Measurements from ENCODE around the gene IFITM2.
A peak's percentile ranks its signal among the peaks of the same experiment; 100 is the strongest.

The IFITM2 gene

DNA sequence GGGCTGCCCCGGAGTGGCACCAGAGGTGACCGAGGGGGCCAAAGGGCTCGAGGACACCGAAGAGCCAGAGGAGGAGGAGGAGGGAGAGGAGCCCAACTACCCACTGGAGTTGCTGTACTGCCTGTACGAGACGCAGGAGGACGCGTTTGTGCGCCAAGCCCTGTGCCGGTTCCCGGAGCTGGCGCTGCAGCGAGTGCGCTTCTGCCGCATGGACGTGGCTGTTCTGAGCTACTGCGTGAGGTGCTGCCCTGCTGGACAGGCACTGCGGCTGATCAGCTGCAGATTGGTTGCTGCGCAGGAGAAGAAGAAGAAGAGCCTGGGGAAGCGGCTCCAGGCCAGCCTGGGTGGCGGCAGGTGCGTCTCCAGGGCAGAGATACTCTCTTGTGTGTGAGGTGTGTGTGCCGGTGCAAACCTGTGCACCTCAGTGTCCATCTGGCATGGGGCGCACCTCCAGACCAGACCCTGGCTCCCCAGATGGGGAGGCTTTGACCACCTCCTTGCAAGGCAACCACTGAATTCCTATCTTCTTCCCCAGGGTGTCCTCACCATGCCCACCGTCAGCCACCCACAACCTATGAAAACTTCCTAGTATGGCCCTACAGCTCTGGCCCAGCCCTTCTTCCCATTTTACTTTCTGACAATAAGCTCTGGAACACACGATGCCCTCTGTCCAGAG lies 26.0 kb upstream of the IFITM2 start:
- no peak for DNase-seq (ENCODE audit: low read depth)

DNA sequence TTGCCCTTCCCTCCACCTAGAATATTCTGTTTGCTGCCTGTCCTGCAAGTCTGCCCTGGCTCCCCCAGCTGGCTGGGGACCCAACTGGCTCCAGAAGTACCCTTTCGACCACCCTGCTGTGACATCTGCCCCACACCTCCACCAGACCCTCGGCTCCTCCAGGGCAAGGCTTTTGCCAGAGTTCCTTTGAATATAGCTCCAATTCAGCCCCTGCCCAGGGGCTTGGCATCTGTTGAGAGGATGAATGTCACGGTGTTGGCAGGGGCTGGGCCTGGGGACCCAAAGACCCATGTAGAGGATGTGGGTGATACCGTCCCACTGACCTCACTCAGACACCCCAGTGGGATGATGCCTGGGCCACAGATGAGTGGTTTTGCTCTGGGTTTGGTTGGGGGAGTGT lies 25.4 kb upstream of the IFITM2 start:
- no peak for DNase-seq (ENCODE audit: low read depth)

DNA sequence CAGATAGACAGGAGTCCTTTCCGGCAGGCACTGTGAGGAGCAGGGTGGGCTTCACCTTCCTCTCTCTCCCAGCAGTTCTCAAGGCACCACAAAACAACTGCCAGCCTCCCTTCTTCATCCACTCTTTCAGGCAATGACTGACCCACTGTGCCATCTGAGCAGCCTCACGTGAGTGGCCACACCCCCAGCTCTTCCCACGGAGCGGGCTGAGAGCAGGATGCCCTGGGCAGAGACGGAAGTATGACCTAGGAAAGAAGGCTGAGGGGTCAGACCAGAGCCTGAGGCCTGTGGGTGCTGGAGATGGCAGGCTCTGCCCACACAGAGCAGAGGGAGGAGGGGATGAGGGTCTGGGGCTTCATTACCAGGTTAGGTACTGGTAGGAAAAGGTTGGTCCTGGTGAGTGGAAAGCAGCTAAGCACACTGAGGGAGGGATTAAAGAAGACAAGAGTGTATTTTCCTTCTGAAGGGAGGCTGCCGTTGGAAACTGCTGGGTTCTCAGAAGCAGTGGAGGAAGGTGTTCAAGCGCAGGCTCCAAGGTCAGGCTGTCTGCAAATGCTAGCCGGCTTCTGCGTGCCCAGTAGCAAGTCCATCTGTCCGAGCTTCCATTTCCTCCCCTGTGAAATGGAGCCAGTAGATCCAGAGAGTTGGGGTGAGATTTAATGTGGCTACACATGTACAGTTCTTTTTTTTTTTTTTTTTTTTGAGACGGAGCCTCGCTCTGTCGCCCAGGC lies 24.8 kb upstream of the IFITM2 start:
- no peak for DNase-seq (ENCODE audit: low read depth)

GRCh38 chr11:283405-284104 lies 24.1 kb upstream of the IFITM2 start:
- DNase-seq (ENCODE audit: low read depth) = no peak

DNA sequence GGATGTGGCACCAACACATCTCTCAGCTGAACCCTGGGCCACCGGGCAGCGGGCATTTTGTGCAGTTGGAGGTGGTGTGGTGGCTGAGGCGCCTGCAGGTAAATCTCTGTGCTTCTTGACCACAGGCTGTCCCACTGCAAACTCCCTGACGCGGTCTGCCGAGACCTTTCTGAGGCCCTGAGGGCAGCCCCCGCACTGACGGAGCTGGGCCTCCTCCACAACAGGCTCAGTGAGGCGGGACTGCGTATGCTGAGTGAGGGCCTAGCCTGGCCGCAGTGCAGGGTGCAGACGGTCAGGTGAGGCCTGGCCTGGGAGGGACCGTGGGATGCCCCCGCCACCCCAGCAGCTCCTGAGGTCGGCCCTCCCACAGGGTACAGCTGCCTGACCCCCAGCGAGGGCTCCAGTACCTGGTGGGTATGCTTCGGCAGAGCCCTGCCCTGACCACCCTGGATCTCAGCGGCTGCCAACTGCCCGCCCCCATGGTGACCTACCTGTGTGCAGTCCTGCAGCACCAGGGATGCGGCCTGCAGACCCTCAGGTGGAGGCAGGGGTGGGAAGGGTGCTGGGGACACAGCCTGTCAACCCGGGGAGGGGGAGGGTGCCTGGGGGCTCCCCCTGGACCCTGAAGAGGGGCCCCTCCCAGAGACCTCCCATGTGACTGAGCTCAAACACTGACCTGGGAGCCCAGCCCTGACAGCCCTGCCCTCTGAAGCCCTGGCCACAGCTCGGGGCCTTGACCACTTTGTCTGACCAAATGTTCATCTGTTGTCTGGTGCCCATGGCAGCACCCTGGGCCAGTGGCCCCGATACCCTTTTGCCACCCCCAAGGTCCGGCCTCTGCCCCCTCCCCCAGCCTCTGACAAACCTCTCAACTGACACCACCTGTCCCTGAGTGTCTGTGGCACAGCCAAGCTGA lies 23.3 kb upstream of the IFITM2 start:
- no peak for DNase-seq (ENCODE audit: low read depth)

- peak; percentile 0 for DNase-seq (ENCODE audit: low read depth)
These were observed 22.4 kb upstream of the IFITM2 start for GRCh38 chr11:285021-285893.

GRCh38 chr11:285894-286220 lies 21.8 kb upstream of the IFITM2 start:
- no peak for DNase-seq (ENCODE audit: low read depth)

DNA sequence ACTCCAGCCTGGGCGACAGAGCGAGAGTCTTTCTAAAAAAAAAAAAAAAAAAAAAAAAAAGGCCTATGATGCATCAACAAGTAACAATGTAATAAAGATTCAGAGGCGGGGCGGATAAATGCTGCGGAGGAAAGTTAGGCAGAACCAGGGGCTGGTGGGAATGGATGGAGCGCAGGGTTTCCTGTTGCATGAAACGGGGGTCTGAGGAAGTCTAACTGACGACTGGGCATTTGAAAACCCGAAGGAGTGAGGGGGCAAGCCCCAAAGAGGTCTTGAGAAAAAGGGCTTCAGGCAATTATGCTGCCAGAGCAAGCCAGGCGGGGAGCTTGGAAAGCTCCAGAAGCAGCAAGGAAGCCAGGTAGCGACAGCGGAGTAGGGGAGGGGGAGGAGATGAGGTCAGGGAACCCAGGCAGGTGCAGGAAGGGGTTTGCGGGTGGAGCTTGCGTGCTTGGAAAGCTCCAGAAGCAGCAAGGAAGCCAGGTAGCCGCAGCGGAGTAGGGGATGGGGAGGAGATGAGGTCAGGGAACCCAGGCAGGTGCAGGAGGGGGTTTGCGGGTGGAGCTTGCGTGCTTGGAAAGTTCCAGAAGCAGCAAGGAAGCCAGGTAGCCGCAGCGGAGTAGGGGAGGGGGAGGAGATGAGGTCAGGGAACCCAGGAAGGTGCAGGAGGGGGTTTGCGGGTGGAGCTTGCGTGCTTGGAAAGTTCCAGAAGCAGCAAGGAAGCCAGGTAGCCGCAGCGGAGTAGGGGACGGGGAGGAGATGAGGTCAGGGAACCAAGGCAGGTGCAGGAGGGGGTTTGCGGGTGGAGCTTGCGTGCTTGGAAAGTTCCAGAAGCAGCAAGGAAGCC lies 20.4 kb upstream of the IFITM2 start:
- DNase-seq (ENCODE audit: low read depth) = peak; percentile 28

GRCh38 chr11:287821-288477 lies 19.7 kb upstream of the IFITM2 start:
- DNase-seq (ENCODE audit: low read depth) = peak; percentile 28

DNA sequence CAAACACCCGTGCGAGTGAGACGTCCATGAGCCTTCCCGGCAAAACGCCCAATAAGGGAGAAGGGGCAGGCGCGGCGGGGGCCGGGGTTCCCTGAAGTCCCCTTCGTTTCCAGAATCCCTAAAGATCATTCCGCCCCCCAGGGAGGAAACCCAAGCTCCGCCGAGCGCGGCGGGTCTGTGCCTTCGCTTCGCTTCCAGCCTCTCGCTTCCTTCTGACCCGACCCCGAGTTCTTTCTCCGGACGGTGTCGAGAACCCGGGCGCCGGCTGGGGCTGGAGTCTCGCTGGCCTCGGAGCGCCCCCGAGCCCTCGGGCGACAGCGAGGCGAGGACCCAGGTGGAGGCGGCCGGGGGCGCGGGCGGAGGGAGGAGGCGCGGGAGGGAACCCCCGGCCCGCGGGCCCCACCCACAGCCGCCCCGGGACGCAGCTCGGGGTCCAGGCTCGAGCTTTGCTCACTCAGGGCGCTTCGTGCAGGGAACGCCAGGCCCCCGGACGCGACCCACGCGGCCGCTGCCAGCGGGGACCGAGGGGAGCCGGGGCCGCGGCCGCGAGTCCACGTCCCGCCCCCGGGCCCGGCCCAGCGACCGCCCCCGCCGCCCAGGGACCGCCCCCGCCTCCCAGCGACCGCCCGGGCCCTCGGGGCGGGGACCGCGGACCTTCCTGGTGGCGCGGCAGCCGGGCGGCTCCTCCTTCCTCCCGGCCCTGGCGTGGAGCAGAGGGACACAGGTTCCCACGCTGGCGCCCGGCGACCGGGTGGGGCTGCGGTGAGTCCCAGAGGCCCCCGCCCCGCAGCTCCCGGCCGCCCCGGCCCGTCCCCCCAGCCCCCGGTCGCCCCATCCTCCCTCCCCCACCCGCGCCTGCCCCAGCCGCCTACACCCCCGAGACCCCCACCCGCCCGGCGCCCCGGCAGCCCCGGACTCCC lies 18.9 kb upstream of the IFITM2 start, which contains the start of gene PGGHG:
Gene PGGHG, plus strand, starts transcription at position 649 of the 920 bp plus-strand sequence. CDS start 691 bp downstream, outside the sequence.
- no peak for DNase-seq (ENCODE audit: low read depth)

- no peak for DNase-seq (ENCODE audit: low read depth)
These were observed 18.3 kb upstream of the IFITM2 start for GRCh38 chr11:289398-289711.

DNA sequence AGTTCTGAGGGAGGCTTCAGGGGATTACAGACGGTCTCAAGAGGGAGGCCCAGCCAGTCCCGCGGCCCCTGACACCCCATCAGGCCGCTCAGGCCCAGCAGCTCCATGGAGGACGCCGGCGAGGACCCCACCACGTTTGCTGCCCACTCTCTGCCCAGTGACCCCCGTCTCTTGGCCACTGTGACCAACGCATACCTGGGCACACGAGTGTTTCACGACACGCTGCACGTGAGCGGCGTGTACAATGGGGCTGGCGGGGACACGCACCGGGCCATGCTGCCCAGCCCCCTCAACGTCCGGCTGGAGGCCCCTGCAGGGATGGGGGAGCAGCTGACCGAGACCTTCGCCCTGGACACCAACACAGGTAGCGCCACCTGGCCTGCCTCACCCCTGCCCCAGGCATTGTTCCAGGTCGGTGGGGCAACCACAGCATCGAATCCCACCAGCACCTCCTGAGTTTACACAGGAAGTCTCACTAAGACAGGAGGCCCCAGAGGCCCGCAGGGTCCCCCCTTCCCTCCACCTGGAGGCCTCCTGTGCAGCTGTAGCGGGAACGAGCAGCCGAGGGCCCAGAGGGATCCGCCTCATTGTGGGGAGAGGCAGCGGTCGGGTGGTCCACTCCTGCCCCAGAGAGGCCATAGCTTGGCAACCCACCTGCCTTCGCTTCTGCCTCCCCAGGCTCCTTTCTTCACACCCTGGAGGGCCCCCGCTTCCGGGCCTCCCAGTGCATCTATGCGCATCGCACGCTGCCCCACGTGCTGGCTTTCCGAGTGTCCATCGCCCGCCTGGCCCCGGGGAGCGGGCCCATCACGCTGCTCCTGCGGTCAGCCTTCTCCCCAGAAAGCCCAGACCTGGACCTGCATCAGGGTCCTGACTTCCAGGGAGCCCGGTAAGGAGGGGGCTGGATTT lies 17.6 kb upstream of the IFITM2 start:
- no peak for DNase-seq (ENCODE audit: low read depth)

GRCh38 chr11:290621-291231 lies 16.9 kb upstream of the IFITM2 start:
- no peak for DNase-seq (ENCODE audit: low read depth)

DNA sequence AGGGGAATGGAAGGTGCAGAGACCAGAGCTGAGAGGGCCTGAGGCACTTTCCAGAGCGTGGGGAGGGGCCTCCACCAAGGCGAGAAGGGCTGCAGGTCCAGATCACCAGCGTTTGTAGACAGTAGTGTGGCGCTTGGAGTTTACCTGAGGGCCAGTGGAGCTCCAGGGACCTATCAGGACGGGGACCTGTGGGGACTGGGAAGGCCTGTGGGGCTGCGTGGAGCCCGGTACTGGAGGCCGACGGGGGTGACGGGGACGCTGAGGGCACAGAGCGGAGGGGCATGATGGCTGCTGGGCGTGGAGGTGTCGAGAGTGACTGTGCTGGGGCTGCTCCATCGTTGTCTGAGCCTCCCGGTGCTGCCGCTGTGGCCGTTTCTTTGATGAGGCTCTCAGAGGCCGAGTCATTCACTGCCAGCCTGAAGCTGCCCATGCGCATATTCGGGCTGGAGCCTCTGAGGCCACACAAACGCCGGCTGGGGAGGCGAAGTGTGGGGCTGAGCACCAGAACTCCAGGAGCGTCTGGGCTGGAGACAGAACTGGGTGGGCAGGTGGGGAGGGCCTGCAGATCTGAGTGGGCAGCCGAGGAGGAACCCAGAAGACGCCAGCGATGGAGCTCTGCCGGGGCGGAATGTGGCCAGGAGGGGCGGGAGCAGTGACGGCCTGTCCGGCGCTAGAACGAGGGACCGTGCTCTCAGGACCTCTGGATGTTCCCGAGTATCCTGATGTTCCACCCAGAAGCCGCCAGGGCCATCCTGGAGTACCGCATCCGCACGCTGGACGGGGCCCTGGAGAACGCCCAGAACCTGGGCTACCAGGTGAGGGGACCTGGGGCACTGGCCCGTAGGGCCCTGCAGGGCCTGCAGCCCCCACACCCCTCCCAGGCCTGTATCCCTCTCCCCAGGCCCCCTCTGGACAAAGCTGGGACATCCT lies 16.1 kb upstream of the IFITM2 start:
- DNase-seq (ENCODE audit: low read depth) = no peak

- DNase-seq (ENCODE audit: low read depth) = no peak
These were observed 15.2 kb upstream of the IFITM2 start for GRCh38 chr11:292211-293121.
